Ishikawa (cell line): ENCODE measurements around the gene MAD1L1.

Experiments
- CEBPB ChIP-seq: IDR thresholded peaks from 2 replicates; pipeline ENCODE4 v1.6.1; 2012
- CREB1 ChIP-seq: IDR thresholded peaks from 2 replicates; pipeline ENCODE4 v1.6.1; 2012; ENCODE audit warnings: low read depth
- EGR1 ChIP-seq: IDR thresholded peaks from 2 replicates; pipeline ENCODE4 v1.6.1; 2012
- EP300 ChIP-seq: IDR thresholded peaks from 2 replicates; pipeline ENCODE4 v1.6.1; 2012; ENCODE audit warnings: borderline replicate concordance
- FOXM1 ChIP-seq: IDR thresholded peaks from 2 replicates; pipeline ENCODE4 v1.6.1; 2012; ENCODE audit warnings: low read depth, borderline replicate concordance
- NFIC ChIP-seq: IDR thresholded peaks from 2 replicates; pipeline ENCODE4 v1.6.1; 2012
- RAD21 ChIP-seq: IDR thresholded peaks from 2 replicates; pipeline ENCODE4 v1.6.1; 2012; ENCODE audit warnings: low read depth
- TAF1 ChIP-seq: IDR thresholded peaks from 2 replicates; pipeline ENCODE4 v1.6.1; 2012; ENCODE audit warnings: low read depth, mild to moderate bottlenecking
- TCF12 ChIP-seq: IDR thresholded peaks from 2 replicates; pipeline ENCODE4 v1.6.1; 2012; ENCODE audit warnings: low read depth
- TEAD4 ChIP-seq: IDR thresholded peaks from 2 replicates; pipeline ENCODE4 v1.6.1; 2012
- YY1 ChIP-seq: IDR thresholded peaks from 2 replicates; pipeline ENCODE4 v1.6.1; 2012; ENCODE audit warnings: low read depth
- ZBTB7A ChIP-seq: IDR thresholded peaks from 2 replicates; pipeline ENCODE4 v1.6.1; 2012; ENCODE audit warnings: low read depth
- TF ChIP-seq, protein P1 (sequence below): IDR thresholded peaks from 2 replicates; pipeline ENCODE4 v1.6.1; 2012
- TF ChIP-seq, protein P2 (sequence below): IDR thresholded peaks from 2 replicates; pipeline ENCODE4 v1.6.1; 2012; ENCODE audit warnings: low read depth, mild to moderate bottlenecking
- TF ChIP-seq, protein P3 (sequence below): IDR thresholded peaks from 2 replicates; pipeline ENCODE4 v1.6.1; 2012

MAD1L1 gene

DNA sequence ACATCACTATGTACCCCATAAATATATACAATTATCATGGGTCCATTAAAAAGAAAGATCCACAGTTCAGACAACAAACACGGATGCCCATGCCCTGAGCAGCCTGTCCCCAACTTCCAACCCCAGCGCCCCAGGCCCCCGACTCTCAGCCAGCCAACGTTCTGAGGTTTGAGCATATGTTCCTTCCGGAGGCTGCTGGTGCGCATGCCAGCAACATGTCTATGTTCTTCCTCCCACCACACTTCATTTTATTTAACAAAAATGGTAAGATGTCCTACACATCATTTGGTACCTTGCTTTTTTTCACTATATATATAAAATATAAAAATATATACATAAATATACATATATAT lies 250.9 kb downstream of the MAD1L1 start:
- TF ChIP-seq NFIC (no peak), TEAD4 (no peak), CREB1 (no peak), EP300 (no peak), TAF1 (no peak), FOXM1 (no peak), CEBPB (no peak), RAD21 (no peak), ZBTB7A (no peak), TCF12 (no peak)
- TF ChIP-seq, protein P1, sequence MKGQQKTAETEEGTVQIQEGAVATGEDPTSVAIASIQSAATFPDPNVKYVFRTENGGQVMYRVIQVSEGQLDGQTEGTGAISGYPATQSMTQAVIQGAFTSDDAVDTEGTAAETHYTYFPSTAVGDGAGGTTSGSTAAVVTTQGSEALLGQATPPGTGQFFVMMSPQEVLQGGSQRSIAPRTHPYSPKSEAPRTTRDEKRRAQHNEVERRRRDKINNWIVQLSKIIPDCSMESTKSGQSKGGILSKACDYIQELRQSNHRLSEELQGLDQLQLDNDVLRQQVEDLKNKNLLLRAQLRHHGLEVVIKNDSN = no peak
- TF ChIP-seq, protein P2, sequence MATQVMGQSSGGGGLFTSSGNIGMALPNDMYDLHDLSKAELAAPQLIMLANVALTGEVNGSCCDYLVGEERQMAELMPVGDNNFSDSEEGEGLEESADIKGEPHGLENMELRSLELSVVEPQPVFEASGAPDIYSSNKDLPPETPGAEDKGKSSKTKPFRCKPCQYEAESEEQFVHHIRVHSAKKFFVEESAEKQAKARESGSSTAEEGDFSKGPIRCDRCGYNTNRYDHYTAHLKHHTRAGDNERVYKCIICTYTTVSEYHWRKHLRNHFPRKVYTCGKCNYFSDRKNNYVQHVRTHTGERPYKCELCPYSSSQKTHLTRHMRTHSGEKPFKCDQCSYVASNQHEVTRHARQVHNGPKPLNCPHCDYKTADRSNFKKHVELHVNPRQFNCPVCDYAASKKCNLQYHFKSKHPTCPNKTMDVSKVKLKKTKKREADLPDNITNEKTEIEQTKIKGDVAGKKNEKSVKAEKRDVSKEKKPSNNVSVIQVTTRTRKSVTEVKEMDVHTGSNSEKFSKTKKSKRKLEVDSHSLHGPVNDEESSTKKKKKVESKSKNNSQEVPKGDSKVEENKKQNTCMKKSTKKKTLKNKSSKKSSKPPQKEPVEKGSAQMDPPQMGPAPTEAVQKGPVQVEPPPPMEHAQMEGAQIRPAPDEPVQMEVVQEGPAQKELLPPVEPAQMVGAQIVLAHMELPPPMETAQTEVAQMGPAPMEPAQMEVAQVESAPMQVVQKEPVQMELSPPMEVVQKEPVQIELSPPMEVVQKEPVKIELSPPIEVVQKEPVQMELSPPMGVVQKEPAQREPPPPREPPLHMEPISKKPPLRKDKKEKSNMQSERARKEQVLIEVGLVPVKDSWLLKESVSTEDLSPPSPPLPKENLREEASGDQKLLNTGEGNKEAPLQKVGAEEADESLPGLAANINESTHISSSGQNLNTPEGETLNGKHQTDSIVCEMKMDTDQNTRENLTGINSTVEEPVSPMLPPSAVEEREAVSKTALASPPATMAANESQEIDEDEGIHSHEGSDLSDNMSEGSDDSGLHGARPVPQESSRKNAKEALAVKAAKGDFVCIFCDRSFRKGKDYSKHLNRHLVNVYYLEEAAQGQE = no peak
- TF ChIP-seq, protein P3, sequence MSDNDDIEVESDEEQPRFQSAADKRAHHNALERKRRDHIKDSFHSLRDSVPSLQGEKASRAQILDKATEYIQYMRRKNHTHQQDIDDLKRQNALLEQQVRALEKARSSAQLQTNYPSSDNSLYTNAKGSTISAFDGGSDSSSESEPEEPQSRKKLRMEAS = no peak

DNA sequence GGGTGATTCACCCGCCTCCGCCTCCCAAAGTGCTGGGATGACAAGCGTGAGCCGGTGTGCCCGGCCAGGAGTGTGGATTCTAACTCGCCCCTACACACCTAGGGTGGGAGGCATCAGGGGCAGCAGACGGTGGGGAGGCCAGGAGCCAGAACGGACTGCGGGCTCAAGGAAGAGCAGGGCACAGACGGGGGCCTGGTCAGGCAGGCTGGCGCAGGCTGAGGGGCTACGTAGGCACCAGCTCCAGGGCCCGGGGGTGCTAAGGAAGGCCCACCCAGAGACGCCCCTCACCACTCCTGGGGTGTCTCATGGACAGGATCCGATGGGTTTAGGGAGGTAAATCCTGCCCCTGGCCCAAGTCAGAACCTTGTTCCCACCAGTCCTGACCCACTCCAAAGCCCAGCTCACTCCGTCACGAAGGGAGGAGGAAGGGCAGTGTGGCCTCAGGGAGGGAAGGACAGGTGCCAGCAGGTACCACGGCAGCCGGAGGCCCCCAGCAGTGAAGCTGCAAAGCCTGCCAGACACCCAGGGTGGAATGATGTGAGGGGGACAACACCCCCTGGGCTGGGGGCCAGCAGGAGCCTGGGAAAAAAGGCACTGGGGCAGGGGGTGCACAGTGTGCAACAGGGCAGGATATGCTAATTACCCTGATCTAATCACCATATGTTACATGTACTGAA lies 251.4 kb downstream of the MAD1L1 start:
- TF ChIP-seq TAF1 = no peak
- no peak for TF ChIP-seq TEAD4
- TF ChIP-seq YY1 = no peak
- no peak for TF ChIP-seq FOXM1
- TF ChIP-seq ZBTB7A = no peak
- TF ChIP-seq EP300 = no peak
- TF ChIP-seq NFIC = no peak
- TF ChIP-seq, protein P3 = no peak
- no peak for TF ChIP-seq RAD21
- TF ChIP-seq TCF12 = no peak
- TF ChIP-seq EGR1 = no peak
- no peak for TF ChIP-seq CREB1
- TF ChIP-seq CEBPB = no peak
- TF ChIP-seq, protein P2 = no peak
- TF ChIP-seq, protein P1 = no peak

DNA sequence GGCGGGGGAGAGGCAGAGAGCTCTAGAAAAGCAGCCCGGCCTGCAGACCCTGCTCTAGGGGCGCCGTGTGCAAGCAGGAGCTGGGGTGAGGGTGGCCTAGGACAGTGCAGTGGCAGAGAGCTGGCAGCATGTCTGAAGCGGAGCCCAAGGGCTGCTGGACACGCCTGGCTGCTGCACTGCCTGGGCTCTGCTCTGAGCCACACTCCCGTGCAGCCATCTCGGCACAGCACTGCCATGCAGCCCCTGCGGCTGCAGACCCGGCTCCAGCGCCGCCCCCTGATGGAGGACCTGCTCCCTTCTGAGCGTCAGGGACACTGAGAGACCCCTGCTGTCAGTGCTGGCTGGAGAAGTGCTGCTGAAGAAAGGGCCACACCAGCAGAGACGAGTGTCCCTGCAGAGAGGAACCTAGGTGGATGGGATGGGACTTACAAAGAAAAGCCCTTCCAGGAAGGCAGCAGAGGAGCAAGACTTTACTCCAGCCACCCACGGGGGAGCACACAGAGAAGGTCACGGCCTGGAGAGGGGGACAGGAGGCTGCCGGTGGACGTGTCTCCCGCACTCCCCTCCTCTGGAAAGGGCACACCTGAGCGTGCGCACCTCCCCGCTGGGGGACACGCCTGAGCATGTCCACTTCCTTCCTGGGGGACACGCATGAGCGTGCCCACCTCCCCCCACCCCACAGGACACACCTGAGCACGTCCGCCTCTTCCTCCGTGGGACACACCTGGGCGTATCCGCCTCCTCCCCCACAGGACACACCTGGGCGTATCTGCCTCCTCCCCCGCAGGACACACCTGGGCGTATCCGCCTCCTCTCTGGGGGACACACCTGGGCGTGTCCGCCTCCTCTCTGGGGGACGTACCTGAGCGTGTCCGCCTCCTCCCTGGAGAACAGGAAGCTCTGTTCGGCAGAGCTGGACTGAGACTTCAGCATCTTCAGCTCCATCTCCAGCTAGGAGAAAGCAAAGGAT lies 252.9 kb downstream of the MAD1L1 start:
- TF ChIP-seq, protein P2 = no peak
- peak; percentile 97 for TF ChIP-seq EGR1
- TF ChIP-seq TCF12 = peak; percentile 73
- TF ChIP-seq YY1 = 0 out of 2 replicates have a peak, but pooled peaks have one; percentile 14
